SU-DHL-6 (cell line): ENCODE measurements around the gene ENTR1.

ENCODE experiments used
- H2AFZ ChIP-seq: fragments of 200-600 bp; sonication (generic); 2 replicates; pipeline ENCODE4 v1.6.1; 2014; ENCODE audit warnings: low read depth, mild to moderate bottlenecking, moderate library complexity, mixed read lengths, antibody characterized with exemption, low read length; ENCODE audit not compliant: severe bottlenecking
- H3F3A ChIP-seq: fragments of 200-600 bp; shearing (Covaris generic); 2 replicates; pipeline ENCODE4 v1.6.0; 2016; ENCODE audit warnings: antibody characterized with exemption, mild to moderate bottlenecking; ENCODE audit not compliant: insufficient read depth
- H3K27ac ChIP-seq: fragments of 200-600 bp; sonication (generic); 2 replicates; pipeline ENCODE4 v1.5.1; 2016; ENCODE audit warnings: low read depth, mild to moderate bottlenecking, low read length, moderate library complexity, mixed read lengths
- H3K27me3 ChIP-seq: fragments of 200-600 bp; sonication (generic), shearing (Covaris generic); 2 replicates; pipeline ENCODE4 v1.6.0; 2014; ENCODE audit warnings: mild to moderate bottlenecking, low read length
- H3K36me3 ChIP-seq: fragments of 200-600 bp; sonication (generic); 2 replicates; pipeline ENCODE4 v1.6.1; 2014; ENCODE audit warnings: mild to moderate bottlenecking, low read length, mixed read lengths
- H3K4me2 ChIP-seq: fragments of 300-600, 200-600 bp; shearing (Covaris generic), sonication (generic); 2 replicates; pipeline ENCODE4 v1.6.0; 2014; ENCODE audit warnings: low read length, low read depth, mild to moderate bottlenecking; ENCODE audit not compliant: poor library complexity, severe bottlenecking
- H3K4me3 ChIP-seq: fragments of 200-600 bp; sonication (generic); 2 replicates; pipeline ENCODE4 v1.5.1; 2014; ENCODE audit warnings: antibody characterized with exemption, low read length, mild to moderate bottlenecking, mixed read lengths; ENCODE audit not compliant: insufficient read depth, poor library complexity, severe bottlenecking
- H3K79me2 ChIP-seq: fragments of 200-600 bp; sonication (generic); 2 replicates; pipeline ENCODE4 v1.6.1; 2014; ENCODE audit warnings: mild to moderate bottlenecking, low read length, moderate library complexity; ENCODE audit not compliant: insufficient read depth
- H3K9ac ChIP-seq: fragments of 200-600 bp; sonication (generic); 2 replicates; pipeline ENCODE4 v1.7.0; 2014; ENCODE audit warnings: mild to moderate bottlenecking, low read length
- H3K9me2 ChIP-seq: fragments of 200-600 bp; sonication (generic); replicated peaks from 2 replicates; pipeline ENCODE4 v1.6.1; 2014; ENCODE audit warnings: low read length; ENCODE audit not compliant: insufficient read depth
- H3K9me3 ChIP-seq: fragments of 200-600 bp; sonication (generic); 2 replicates; pipeline ENCODE4 v1.6.1; 2014; ENCODE audit warnings: low read length, mixed read lengths; ENCODE audit not compliant: insufficient read depth
- H4K20me1 ChIP-seq: fragments of 200-600 bp; sonication (generic); 2 replicates; pipeline ENCODE4 v1.6.1; 2014; ENCODE audit warnings: low read depth, mild to moderate bottlenecking, antibody characterized with exemption, low read length, moderate library complexity, mixed read lengths
- CTCF ChIP-seq: fragments of 200-600 bp; sonication (generic); IDR thresholded peaks from one replicate; pipeline ENCODE4 v1.5.1; 2017; ENCODE audit warnings: antibody characterized with exemption, mild to moderate bottlenecking, low read length, moderate library complexity; ENCODE audit not compliant: insufficient read depth, poor library complexity, severe bottlenecking
- EZH2phosphoT487 ChIP-seq: fragments of 200-600 bp; sonication (generic), shearing (Covaris generic); conservative IDR thresholded peaks from 2 replicates; pipeline ENCODE4 v1.6.1; 2018; ENCODE audit warnings: mild to moderate bottlenecking, antibody characterized with exemption, low read length, moderate library complexity, mixed read lengths

Gene ENTR1

DNA sequence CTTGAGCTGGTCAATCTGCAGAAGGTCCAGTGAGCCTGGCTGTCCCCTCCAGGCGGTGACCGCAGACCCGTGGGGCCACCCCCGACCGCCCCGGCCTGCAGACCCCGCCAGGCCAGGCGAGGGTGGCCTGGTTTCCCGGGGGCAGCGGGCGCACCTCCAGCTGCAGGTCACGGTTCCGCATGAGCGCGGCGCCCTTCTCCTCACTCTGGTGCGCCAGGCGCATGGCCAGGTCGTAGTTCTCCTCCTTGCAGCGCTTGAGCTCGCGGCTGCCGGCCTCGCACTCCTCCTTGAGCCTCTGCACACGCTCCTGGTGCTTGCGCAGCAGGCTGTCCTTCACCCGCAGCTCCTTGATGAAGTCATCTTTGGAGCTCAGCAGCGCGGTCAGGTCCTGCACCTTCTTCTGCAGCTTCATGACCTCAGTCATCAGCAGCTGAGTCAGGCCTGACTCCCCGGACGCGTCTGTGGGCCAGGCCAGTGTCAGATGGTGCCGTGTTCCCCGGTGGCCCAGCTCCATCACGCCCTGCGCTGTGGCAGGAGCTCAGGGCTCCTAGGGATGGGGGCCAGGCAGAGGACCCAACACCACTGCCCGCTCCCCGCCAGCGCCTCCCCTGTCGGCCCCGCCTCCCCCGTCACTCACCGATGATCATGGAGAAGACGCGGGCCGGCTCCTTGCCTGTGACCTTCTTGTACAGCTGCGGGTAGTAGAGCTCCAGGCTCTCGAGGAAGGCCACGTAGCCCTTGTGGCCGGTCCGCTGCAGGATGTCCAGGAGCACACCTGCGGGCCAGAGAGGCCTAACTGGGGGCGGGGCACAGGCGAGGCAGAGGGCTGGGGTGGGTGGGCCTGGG lies 39.5 kb downstream of the ENTR1 start:
- H3K9me2 ChIP-seq = no peaks in the 10 kb centered on the region
- H4K20me1 ChIP-seq = no peaks in the 10 kb centered on the region
- H3K27me3 ChIP-seq = no peaks in the 10 kb centered on the region
- H3K36me3 ChIP-seq = no peaks in the 10 kb centered on the region
- H3K4me3 ChIP-seq = no peak overlapping the region
- H3K4me2 ChIP-seq = no peak overlapping the region
- no peak for TF ChIP-seq CTCF
- TF ChIP-seq EZH2phosphoT487 = no peak
- H2AFZ ChIP-seq = no peak overlapping the region
- H3K9me3 ChIP-seq = no peaks in the 10 kb centered on the region
- H3F3A ChIP-seq = no peaks in the 10 kb centered on the region
- H3K9ac ChIP-seq = no peak overlapping the region
- no peaks in the 10 kb centered on the region for H3K79me2 ChIP-seq
- no peak overlapping the region for H3K27ac ChIP-seq

- TF ChIP-seq CTCF = no peak
- TF ChIP-seq EZH2phosphoT487 = no peak
- no peaks in the 10 kb centered on the region for H3K9me2 ChIP-seq
- H2AFZ ChIP-seq = no peak overlapping the region
- no peak overlapping the region for H3K4me2 ChIP-seq
- no peaks in the 10 kb centered on the region for H3K36me3 ChIP-seq
- H3K79me2 ChIP-seq = no peaks in the 10 kb centered on the region
- no peaks in the 10 kb centered on the region for H3F3A ChIP-seq
- no peak overlapping the region for H3K4me3 ChIP-seq
- H3K27ac ChIP-seq = no peak overlapping the region
- H4K20me1 ChIP-seq = no peaks in the 10 kb centered on the region
- H3K9me3 ChIP-seq = no peaks in the 10 kb centered on the region
- no peaks in the 10 kb centered on the region for H3K27me3 ChIP-seq
- no peak overlapping the region for H3K9ac ChIP-seq
Observed at GRCh38 chr9:136370037-136370436, 40.4 kb downstream of the ENTR1 start.

DNA sequence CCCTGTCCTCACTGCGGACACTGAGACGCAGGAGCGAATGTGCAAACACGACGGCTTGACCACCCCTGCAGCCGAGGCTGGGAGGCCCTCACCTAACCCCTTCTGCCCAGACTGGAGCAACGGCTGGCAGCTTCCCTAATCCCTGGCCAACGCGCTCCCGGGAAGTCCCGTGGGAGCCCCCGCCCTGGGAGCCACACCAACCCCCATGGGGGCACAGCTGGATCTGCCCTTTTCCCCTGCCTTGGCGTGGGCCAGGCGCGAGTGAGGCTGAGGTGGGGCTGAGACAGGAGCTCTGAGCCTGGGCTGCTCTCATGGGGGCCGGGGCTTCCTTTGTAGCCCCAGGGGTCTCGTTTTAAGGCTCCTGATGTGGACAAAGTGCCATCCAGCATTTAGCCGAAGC lies 42.2 kb downstream of the ENTR1 start:
- Histone ChIP-seq H3F3A (no peaks in the 10 kb centered on the region), H2AFZ (no peak overlapping the region), H3K9me3 (no peaks in the 10 kb centered on the region), H3K4me3 (no peak overlapping the region), H4K20me1 (no peaks in the 10 kb centered on the region), H3K36me3 (no peaks in the 10 kb centered on the region), H3K4me2 (no peak overlapping the region), H3K27me3 (no peaks in the 10 kb centered on the region), H3K9me2 (no peaks in the 10 kb centered on the region), H3K27ac (no peak overlapping the region), H3K9ac (no peak overlapping the region), H3K79me2 (no peaks in the 10 kb centered on the region)
- no peak for TF ChIP-seq CTCF
- no peak for TF ChIP-seq EZH2phosphoT487
